Measurements from ENCODE around the gene MAP3K5.
A peak's percentile ranks its signal among the peaks of the same experiment; 100 is the strongest.

Gene MAP3K5

DNA sequence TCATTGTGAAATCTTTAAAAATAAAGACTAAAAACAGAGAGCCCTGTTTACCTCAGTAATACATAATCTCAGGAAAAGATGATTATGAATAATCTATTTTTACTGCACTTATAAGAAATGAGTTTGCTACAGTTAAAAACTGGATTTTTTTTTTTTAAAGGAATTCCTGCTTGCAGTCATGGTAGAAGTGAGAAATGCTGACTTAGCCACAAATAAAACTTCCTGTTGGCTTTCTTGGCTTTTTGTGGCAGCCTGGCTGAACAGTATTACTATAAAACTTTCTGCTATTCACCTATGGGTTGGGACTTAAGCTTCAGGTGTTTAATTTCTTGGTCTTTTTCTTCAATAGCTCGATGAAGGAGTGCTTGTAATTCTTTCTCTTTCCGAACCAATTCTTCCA is 230.1 kb downstream of the MAP3K5 start:
- no peak for DNase-seq

DNA sequence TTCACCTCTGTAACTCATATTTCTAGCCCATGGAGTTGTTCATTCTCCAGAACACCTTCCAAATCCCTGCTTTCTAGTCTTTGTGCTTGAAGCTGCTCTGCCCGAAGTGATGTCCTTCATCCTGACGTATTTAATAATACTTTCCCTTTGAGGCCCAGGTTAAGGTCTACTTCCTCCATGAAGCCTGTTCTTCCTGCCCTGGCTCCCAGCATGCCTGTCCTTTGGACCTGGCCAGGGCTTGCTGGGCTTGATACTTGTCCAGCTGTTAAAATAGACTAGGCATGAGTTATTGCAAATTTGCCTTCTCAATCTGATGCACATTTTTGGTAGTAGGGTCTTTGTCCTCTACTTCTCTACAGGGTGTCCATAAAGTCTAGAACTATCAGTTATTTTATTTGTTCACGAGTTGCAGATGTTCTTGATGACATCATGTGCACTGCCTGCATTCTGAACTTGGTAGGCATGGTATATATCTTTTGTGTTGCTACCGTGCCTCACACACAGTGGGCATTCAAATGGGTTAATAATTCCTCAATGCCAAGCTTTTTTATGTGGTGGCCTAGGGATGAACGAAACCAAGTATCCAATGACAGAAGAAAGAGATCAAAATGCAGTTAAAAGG is 239.0 kb downstream of the MAP3K5 start:
- DNase-seq, result no peak

GRCh38 chr6:136552054-136552453 is 240.2 kb downstream of the MAP3K5 start:
- no peak for DNase-seq

DNA sequence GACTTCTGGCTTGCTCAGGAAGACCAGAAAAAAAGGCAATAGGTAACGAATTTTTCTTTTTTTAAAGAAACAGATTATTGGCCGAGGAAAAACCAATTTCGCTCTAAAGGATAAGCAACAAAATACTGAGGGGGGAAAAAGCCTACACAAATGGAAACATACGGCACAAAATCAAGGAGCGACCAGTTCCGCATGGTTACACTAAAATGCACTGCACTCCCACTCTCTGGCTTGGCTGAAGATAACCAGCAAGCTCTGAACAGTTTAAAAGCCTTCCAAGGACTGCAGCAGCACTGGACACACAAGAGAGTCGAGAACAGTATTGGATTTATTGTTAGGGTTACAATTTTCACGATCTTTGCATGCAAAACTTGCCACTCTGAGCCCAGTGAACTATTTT is 241.2 kb downstream of the MAP3K5 start:
- DNase-seq, result no peak

DNA sequence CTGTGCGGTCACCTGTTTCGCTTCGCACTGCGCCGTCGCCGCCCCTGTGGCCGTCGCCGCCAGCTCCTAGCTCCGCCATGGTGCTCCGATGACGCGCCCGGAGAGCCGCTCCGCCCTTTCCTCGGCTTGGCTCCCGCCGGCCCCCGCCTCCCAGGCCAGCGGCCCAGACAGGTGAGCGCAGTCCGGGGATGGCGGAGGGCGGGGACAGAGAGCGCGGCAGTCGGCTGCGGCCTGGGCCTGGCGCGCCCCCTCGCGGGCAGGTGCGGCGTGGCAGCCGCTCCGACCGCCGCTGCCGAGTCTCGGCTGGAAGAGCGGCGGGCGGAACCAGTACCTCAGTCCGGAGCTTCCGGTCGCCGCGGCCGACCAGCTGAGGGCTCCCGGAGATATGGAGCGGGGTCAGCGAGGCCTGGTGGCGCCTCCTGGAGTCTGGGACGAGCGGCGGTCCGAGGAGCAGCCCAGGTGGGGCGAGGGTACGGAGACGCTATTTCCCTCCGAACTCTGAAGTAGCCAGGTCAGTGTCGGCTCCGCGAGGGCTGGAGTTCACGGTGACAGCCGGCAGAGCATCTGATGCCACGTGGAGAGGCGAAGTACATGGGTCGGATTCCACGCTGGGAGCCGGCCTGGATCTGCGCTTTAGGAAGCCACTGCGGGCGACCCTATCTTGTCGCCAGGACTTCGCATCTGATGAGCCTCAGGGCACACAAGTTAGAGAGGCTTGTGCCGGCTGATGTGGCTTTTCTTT is 241.8 kb downstream of the MAP3K5 start, which contains the start of gene MAP7:
Gene MAP7 (minus strand): TSS at position 93 of the 742 bp plus-strand sequence. CDS start 14 bp downstream, at position 79.
- DNase-seq, result peak; percentile 63

DNA sequence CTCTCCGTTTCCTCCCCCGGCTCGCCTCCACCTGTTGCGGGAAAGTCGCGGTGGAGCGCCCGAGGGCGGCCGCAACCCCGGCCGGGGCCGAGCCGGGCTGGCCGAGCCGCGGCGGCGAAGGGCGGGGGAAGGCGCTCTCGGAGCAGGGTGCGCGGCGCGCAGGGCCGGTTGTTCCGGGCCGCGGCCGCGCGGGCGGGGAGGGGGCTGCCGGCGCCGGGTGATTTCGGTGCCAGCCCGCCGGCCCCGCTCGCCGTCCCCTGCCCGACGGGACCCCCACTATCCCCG is 242.3 kb downstream of the MAP3K5 start:
- no peak for DNase-seq

GRCh38 chr6:136549300-136550044 is 242.8 kb downstream of the MAP3K5 start:
- no peak for DNase-seq

DNA sequence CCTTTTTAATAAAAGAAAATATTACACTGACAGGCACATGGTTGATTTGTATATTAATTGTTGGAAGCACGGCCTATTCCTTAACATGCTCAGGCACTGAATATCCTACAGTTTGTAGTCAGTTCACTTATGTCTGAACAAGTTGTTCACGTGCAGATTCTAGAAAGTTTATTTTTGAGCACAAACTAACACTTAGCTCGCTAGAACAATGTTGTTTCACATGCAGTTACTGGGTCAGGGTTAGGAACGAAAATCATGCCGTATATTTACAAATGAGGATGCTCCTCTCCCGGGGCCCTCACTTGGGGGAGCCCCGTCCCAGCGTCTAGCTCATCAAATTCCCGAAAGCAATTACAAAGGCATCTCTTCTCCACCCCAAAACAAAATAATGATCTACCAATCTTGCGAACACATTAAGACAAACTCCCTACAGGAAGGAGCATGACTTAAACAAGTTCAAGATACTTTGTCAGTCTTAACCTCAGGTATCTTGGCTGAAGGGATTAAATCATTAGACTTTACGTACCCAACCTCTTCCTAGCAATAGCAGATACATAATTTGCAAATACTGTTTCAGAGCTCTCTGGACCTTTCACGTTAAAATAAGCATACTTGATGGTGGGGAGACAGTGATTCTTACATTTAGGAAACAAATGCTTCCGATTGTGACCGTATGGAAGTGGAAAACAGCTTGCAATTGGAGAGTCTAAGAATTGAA is 243.5 kb downstream of the MAP3K5 start:
- no peak for DNase-seq

DNA sequence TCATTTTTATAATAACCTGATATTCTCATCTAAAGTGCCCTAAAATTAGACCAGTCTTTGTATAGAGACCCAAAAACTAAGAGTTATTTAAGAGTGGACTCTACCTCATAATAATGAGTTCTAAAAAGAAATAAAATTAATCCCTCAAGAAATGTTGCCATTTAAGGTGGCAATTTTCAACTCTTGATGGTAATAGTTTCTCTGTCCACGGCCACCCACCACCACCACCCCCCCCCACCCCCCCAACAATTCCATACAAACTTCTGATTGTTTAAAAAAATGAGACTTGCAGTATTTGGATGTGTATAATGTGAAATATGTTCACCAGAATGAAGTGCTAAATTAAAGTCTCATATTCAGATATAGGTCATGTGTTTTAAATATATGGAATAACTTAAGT is 244.4 kb downstream of the MAP3K5 start:
- DNase-seq, result no peak

GRCh38 chr6:136547336-136547735 is 244.9 kb downstream of the MAP3K5 start:
- no peak for DNase-seq

GRCh38 chr6:136546331-136546730 is 245.9 kb downstream of the MAP3K5 start:
- no peak for DNase-seq

- DNase-seq, result no peak
Observed at GRCh38 chr6:136544326-136544725, 248.0 kb downstream of the MAP3K5 start.

DNA sequence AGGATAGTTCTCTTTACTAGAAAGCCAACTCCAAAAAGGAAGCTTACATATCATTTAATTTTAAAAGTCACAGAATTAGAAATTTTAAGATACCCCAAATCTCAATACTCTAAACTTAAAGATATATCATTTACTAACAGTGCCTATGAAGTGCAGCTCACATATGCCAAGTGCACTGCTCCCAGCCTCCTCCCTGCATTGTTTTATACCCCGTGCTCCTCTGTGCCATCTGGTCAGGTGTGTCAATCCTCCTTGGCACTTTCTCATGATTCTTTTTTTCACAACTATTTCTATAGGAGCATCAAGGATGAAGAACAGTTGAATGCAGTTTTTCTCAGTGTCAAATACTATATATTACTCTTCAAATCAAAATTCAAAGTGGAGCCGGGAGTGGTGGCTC is 250.9 kb downstream of the MAP3K5 start:
- no peak for DNase-seq

DNA sequence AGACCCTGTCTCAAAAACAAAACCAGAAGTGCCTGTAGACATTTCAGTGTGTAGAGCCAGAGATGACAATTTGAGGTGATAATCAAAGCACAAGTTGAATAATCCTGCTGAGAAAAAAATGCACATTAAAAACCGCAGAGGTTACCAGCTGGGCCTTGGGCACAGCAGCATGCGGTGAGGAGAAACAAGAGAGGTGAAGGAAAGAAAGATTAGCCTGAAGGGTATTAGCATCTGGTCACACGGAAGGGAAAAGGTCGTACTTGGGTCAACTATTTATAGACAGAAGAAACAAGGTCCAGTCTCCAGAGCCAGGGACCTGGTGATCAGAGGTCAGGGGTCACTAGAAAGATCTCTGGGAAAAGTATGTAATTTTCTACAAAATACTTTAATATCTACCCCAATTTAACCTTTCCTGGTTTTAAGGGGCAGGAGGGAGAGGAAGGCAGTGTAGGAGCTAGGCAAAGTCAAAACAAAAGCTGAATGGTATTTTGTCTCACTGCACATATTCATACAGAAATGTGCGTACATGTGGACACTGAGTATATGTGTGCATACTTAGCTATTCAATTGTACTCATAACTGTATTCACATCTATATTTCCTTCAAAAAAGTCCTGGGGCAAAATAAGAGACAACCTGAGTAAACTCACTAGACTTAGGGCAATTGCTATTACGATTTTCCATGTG is 252.2 kb downstream of the MAP3K5 start:
- no peak for DNase-seq

DNA sequence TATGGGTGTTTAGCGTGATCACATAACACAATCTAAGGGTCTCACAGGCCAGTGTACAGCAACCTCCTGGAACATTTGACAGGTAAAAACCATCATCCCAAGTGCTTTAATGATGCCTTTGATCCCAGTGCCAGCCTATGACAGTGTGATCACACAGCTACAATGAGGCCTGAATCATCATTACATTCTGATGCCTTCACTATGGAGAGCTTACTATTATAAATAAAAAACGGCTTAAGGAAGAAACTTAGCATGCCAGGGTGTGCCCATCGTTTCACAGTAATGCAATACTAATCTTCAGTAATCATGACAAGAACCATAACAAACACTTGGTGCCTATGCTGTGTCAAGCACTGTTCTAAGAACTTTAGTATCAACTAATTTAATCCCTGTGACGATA is 253.4 kb downstream of the MAP3K5 start:
- DNase-seq, result no peak

DNA sequence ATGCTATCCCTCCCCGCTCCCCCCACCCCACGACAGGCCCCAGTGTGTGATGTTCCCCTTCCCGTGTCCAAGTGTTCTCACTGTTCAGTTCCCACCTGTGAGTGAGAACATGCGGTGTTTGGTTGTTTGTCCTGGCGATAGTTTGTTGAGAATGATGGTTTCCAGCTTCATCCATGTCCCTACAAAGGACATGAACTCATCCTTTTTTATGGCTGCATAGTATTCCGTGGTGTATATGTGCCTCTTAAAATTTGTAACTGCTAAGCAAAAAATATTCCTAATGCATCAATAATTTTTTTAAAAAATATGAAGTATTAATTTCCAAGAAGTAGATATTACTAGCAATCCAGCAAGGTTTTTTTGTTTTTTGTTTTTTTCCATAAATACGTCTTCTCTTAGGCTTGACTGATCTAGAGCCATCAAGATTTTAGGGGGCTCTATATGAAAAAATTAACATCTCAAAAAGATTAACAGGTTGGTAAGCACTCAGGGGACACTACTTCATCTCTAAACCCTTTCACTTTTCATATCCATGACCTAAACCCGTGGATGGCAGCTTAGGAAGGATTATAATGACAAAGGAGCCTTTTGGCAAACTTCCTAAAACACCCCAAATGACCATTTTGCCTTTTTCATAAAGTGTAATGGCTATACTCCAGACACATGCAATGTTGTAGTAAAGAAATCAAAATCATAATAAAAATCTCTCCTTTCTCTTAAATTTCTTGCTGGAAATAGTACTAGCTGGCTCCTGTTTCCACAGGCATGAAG is 256.2 kb downstream of the MAP3K5 start:
- no peak for DNase-seq

DNA sequence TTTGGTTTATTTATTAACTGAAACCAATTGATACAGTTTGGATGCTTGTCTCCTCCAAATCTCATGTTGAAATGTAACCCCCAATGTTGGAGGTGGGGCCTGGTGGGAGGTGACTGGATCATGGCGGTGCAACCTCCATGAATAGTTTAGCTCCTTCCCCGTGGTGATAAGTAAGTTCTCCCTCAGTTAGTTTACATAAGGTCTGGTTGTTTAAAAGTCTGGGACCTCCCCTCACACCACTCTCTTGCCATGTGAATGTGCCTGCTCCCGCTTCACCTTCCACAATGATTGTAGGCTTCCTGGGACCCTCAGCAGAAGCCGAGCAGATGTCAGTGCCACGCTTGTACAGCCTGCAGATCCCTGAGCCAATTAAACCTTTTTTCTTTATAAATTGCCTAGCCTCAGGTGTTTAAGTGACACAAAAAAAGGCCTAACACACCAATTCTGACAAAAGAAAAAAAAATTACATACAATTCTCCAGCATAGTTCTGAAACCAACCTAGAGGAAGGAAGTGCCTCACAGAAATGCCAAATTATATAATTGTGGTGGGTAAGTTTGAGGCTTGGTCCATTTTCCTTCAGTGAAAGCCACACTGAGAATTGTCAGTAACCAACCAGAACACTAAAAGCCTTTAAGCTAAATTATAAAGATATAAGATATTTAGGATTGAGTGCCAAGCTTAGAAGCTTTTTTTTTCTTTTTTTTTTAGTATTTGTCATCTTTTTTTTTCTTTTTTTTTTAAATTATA is 257.1 kb downstream of the MAP3K5 start:
- no peak for DNase-seq

DNA sequence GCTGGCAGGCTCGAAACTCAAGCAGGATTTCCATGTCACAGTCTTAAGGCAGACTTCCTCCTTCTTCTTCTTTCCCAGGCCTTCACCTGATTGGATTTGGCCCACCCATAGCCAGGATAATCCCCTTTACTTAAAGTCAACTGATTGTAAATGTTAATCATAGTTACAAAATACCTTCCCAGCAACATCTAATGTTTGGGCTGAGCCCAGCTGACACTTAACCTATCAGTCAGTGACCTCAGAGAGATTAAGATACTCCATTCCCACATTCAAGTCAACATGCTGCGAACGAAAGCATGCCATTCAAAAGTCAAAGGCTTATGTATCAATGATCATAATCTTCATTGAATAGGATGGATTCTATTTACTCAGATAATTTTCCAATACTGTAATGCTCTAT is 258.0 kb downstream of the MAP3K5 start:
- DNase-seq, result no peak

DNA sequence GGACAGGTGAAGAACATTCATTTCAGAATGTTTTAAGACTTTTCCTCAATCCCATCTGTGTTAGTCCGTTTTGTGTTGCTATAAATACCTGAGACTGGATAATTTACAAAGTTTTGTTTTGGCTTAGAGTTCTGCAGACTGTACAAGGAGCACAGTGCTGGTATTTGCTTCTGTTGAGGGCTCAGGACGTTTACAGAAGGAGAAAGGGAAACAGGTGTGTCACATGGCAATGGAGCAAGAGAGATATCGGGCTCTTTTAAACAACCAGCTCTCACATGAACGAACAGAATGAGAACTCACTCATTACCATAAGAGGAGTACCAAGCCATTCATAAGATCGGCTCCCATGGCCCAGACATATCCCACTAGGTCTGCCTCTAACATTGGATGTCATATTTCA is 258.8 kb downstream of the MAP3K5 start:
- no peak for DNase-seq

- no peak for DNase-seq
Observed at GRCh38 chr6:136532030-136532429, 260.2 kb downstream of the MAP3K5 start.

DNA sequence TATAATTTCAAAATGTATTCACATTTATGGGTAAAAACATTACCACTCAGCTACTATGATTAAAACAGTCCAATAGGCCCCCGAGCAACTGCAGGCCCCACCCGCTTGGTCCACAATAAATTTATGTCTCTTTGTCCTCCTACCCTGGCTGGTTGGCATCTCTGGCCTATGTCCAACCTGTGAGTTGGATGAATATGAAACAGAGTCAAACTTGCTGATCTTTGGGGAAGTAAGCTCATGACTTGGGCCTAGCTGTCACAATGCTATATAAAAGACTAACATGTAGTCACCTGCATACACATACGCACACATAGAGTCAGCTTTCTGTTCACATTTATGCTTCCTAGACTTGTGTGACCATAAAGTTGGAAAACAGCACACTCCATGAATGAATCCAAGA is 262.6 kb downstream of the MAP3K5 start:
- no peak for DNase-seq
